ENCODE data around the gene RHOBTB1. TPM values are rescaled to one million over a fixed set of nuclear protein-coding genes. Genes with fewer than 3 reads are reported as not detected.

Gene RHOBTB1, protein sequence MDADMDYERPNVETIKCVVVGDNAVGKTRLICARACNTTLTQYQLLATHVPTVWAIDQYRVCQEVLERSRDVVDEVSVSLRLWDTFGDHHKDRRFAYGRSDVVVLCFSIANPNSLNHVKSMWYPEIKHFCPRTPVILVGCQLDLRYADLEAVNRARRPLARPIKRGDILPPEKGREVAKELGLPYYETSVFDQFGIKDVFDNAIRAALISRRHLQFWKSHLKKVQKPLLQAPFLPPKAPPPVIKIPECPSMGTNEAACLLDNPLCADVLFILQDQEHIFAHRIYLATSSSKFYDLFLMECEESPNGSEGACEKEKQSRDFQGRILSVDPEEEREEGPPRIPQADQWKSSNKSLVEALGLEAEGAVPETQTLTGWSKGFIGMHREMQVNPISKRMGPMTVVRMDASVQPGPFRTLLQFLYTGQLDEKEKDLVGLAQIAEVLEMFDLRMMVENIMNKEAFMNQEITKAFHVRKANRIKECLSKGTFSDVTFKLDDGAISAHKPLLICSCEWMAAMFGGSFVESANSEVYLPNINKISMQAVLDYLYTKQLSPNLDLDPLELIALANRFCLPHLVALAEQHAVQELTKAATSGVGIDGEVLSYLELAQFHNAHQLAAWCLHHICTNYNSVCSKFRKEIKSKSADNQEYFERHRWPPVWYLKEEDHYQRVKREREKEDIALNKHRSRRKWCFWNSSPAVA
- polyA plus RNA-seq = under 1 TPM in 2 of 3 donors, not detected in 1; 0.04 to 0.64 TPM

DNA sequence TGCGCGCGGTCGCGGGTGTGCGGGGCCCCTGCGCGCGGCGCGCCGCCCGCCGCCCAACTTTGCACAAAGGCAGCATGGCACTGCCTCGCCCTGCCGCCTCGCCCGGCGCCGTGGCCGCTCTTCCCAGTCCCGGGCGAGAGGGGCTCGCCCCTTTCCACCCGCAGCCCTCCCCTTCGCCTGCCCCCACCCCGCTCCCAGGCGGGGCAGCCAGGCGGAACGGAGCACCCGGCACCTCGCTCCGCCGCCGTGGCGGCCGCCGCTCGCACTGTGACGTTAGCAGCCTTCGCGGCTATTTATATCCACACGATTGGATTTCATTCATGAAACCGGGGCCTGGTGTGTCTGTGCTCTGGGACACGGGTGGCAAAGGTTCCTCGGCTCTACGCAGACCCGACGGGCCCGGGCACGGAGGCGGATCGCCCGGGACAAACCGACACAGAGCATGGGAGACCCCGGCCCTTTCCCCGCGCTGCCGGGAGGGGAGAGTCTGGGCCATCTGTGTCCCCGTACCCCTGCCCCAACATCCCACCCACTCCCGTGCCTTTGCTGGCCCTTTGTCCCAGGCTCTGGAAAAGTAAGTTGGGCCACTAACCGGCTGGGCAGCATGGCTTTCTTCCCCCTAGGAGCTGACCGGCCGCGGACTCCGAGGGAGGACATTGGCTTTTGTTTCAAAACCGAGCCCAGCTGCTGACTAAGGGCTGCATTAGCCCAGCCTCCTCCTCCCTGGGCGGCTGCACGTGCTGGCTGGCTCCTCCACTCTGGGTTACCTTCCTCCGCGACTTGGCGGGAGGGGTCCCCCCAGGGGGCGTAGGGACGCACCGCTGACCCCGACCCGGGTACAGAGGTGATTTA is at the start of gene RHOBTB1:
Gene RHOBTB1, minus strand, starts transcription at position 128 of the 852 bp plus-strand sequence. CDS start 32,643 bp downstream, outside the sequence.
- no peaks in the 10 kb centered on the region for H3K36me3 Mint-ChIP-seq
- no peaks in the 10 kb centered on the region for H3K9me3 Mint-ChIP-seq
- H3K27ac Mint-ChIP-seq = peak within 1 kb of the TSS in 2 of 6 donors; percentile 15 to 38
- peak within 1 kb of the TSS; percentile 72 to 86 (median 73) for H3K4me3 Mint-ChIP-seq
- peaks cover 13 to 20% of the 10 kb centered on the region in 2 donors for H3K4me1 Mint-ChIP-seq
- peak; percentile 36 to 49 (median 39) for DNase-seq
- H3K27me3 Mint-ChIP-seq (ENCODE audit: low read depth in 3 of 3) = peaks cover 7 to 14% (median 12%) of the 10 kb centered on the region in 3 donors

DNA sequence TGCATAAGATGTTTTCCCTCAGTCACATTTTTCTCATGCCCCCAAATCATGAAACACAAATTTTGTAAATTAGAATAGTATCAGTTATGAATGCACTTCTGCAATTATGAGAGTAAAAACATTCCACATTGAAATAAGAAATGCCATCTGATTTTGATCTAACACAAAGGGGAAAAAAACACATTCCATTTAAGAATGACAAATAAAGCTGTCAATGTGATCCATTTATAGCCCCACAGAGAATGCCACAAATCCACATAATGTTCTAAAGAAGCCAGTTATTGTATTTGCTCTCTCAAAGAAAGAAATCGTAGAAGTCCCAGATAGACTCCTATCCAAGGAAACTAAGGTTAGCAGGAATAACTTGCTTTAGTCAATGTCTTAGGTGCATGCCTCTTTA is 48.7 kb upstream of the RHOBTB1 start:
- no peaks in the 10 kb centered on the region for H3K36me3 Mint-ChIP-seq
- peaks cover 0 to 2% (median 0%) of the 10 kb centered on the region in 3 donors for H3K27me3 Mint-ChIP-seq (ENCODE audit: low read depth in 3 of 3)
- no peaks in the 10 kb centered on the region for H3K4me1 Mint-ChIP-seq
- no peak for DNase-seq
- H3K9me3 Mint-ChIP-seq = peaks cover 0 to 2% (median 0%) of the 10 kb centered on the region in 6 donors
- H3K4me3 Mint-ChIP-seq = no peak overlapping the region
- H3K27ac Mint-ChIP-seq = no peak overlapping the region

DNA sequence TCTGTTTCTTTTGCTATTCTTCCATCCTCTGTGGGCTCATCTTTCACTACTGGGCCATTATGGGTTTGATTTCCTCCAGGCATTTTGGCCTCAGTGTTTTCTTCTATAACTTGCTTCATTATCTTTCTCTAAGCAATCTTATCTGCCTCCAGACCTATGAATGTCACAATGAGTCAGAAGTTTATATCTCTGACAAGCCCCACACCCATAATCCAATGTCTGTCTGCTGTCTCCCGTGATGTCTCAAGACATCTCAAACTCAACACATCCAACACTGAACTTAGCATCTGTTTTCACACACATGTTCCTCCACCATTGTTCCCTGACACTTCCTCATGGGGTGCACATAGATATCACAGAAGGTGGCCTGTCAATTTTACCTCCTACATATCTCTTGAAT is 46.7 kb upstream of the RHOBTB1 start:
- Mint-ChIP-seq H3K27ac (no peak overlapping the region), H3K36me3 (no peaks in the 10 kb centered on the region), H3K9me3 (peaks cover 0 to 2% (median 0%) of the 10 kb centered on the region in 6 donors), H3K27me3 (ENCODE audit: low read depth in 3 of 3) (peaks cover 0 to 4% (median 0%) of the 10 kb centered on the region in 3 donors), H3K4me1 (no peaks in the 10 kb centered on the region), H3K4me3 (no peak overlapping the region)
- no peak for DNase-seq

DNA sequence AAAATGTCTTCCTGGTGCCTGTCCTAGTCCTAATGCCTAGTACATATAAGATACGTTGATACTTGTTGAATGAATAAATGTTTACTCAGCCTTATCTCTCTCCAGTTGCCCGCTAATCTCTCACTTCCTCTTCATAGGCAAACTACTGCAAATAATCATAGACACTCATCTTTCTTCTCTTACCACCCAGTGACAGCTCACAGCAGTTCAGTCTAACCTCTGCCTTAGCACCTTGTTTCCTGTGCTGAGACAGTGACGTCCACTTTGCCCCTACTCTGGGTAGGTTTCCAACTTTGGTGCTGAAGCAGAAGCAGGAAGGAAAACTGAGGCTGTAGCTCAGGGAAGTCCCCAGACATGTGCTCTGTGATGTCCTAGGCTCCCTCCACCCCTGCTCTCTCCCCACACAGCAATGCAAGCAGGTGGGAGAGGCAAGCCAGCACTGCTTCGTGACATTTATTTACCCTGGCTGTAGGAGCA is 45.5 kb upstream of the RHOBTB1 start:
- H3K27me3 Mint-ChIP-seq (ENCODE audit: low read depth in 3 of 3) = peaks cover 0 to 4% (median 0%) of the 10 kb centered on the region in 3 donors
- H3K27ac Mint-ChIP-seq = no peak overlapping the region
- no peaks in the 10 kb centered on the region for H3K4me1 Mint-ChIP-seq
- no peak for DNase-seq
- peaks cover 0 to 2% (median 0%) of the 10 kb centered on the region in 6 donors for H3K9me3 Mint-ChIP-seq
- H3K4me3 Mint-ChIP-seq = no peak overlapping the region
- no peaks in the 10 kb centered on the region for H3K36me3 Mint-ChIP-seq

DNA sequence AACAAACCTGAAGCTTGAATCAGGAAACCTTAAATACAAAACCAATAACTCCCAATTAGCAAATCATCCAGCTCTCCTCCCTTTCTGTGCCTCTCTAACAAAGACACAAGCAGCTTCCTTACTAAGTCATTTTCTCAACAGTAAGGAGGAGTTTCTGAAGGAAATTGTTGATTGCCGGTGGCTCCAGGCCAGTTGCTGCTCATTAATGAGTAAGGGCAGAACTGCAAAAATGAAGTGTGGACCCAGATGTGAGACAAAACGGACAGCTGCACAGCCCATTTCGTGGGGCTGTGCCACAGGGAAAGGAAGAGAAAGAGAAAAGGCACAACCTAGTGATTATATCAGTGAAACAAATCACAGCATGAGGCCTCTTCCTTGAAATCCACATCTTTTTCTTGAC is 42.8 kb upstream of the RHOBTB1 start:
- Mint-ChIP-seq H3K4me3 (no peak overlapping the region), H3K27ac (no peak overlapping the region), H3K4me1 (no peaks in the 10 kb centered on the region), H3K9me3 (peaks cover 0 to under 1% (median 0%) of the 10 kb centered on the region in 6 donors), H3K27me3 (ENCODE audit: low read depth in 3 of 3) (peaks cover 0 to 4% (median 0%) of the 10 kb centered on the region in 3 donors), H3K36me3 (no peaks in the 10 kb centered on the region)
- no peak for DNase-seq

DNA sequence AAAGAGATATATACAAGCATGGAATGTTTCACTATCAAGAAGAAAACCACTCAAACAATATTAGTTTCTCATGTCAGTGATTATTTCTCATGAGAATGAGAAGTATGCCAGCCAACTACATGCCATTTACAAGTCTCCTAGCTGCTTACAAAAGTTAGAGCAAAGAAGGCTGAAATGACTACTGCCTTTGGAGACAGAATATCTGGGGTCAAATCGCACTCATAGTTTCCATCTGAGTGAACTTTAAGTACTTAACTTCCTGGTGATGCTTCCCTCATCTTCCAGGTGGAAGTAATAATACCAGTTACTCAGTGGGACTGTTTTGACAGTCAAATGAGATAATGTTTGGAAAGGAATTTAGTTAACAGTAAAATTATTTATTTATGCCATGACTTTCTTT is 42.0 kb upstream of the RHOBTB1 start:
- no peaks in the 10 kb centered on the region for H3K36me3 Mint-ChIP-seq
- H3K27me3 Mint-ChIP-seq (ENCODE audit: low read depth in 3 of 3) = peaks cover 0 to 4% (median 0%) of the 10 kb centered on the region in 3 donors
- H3K4me3 Mint-ChIP-seq = no peak overlapping the region
- H3K4me1 Mint-ChIP-seq = no peaks in the 10 kb centered on the region
- DNase-seq = no peak
- no peak overlapping the region for H3K27ac Mint-ChIP-seq
- no peaks in the 10 kb centered on the region for H3K9me3 Mint-ChIP-seq

DNA sequence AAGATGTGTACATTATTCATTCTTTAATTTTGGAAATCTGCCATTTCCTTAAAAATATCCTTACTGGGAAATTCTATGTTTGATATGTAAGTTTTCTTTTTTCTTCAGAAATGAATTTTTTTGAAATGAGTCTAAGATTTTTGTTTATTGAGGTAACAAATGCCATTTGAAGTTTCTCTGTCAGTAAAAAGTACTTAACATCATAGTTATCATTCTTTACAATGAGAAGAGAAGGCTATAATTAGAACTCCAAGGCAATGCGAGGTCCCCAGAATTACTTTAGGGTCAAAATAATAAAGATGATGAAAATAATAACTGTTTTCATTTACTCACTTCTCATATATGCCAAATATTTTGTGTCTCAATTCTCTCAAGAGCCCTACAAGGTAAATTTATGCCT is 37.0 kb upstream of the RHOBTB1 start:
- no peak overlapping the region for H3K27ac Mint-ChIP-seq
- no peaks in the 10 kb centered on the region for H3K36me3 Mint-ChIP-seq
- peaks cover 0 to 4% (median 0%) of the 10 kb centered on the region in 6 donors for H3K9me3 Mint-ChIP-seq
- no peaks in the 10 kb centered on the region for H3K27me3 Mint-ChIP-seq (ENCODE audit: low read depth in 3 of 3)
- H3K4me1 Mint-ChIP-seq = no peaks in the 10 kb centered on the region
- DNase-seq = no peak
- H3K4me3 Mint-ChIP-seq = no peak overlapping the region

DNA sequence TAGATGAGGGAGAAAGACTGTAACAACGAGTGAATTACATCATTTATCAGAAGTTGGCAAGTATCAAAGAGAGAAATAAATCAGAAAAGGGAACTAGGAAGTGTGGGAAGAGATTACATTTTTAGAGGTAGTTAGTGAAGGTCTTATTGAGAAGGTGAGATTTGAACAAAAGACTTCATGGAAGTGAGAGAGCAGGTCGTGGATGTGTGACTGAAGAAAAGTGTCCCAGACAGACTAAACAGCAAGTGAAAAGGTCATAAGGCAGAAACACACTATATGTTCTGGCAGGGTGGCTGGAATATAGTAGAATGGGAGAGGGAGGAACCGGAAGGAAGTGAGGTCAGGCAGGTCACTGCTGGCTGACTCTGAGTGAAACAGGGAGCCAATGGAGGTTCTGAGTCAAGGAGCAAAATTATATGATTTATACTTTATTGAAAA is 35.7 kb upstream of the RHOBTB1 start:
- Mint-ChIP-seq H3K4me3 (no peak overlapping the region), H3K27me3 (ENCODE audit: low read depth in 3 of 3) (peaks cover 0 to 2% (median 0%) of the 10 kb centered on the region in 3 donors)

DNA sequence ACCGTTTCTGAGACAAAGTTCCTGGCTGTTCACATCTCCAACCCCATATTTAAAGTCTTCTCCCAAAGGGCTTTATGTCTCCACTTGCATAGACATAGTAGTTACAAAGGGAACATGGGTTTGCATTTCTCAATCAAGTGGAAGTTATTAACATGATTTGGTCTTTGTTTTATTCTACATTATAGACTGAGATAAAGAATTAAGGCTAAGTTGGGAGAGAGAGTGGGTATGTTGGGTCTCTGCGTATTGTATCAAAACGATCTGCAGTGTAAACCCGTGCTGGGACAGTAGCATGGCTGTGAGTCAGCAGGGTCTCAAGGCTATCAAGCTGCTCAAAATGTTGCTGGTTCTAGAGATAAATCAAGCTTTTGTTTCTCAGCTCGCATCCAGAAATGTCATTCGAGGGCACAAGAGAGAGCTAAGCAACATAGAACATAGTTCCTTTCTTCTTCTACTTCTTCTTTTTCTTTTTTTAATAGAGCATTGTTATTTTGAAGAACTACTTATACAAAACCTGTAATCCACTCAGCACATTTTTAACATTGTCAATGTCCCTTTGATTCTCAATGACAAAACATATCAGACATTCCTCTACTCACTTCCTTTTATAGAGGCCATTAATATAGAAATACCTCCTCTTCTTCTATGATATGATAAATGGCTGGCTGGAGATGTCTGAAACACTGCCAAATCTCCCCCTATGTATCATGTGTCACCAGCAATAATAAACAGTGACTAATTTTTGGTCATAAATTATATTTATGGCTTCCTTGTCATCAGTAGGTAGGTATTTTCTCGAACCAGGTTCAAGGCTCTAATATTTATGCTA is 34.5 kb upstream of the RHOBTB1 start:
- peaks cover 0 to 4% (median 0%) of the 10 kb centered on the region in 6 donors for H3K9me3 Mint-ChIP-seq
- no peaks in the 10 kb centered on the region for H3K4me1 Mint-ChIP-seq
- no peaks in the 10 kb centered on the region for H3K36me3 Mint-ChIP-seq
- no peak overlapping the region for H3K4me3 Mint-ChIP-seq
- no peak for DNase-seq
- H3K27ac Mint-ChIP-seq = no peak overlapping the region
- peaks cover 0 to 2% (median 2%) of the 10 kb centered on the region in 3 donors for H3K27me3 Mint-ChIP-seq (ENCODE audit: low read depth in 3 of 3)

More for the DNA sequence above, 35.7 kb upstream of the RHOBTB1 start:
- no peak for DNase-seq
- no peaks in the 10 kb centered on the region for H3K36me3 Mint-ChIP-seq
- no peaks in the 10 kb centered on the region for H3K4me1 Mint-ChIP-seq
- peaks cover 0 to 4% (median 0%) of the 10 kb centered on the region in 6 donors for H3K9me3 Mint-ChIP-seq
- H3K27ac Mint-ChIP-seq = no peak overlapping the region

DNA sequence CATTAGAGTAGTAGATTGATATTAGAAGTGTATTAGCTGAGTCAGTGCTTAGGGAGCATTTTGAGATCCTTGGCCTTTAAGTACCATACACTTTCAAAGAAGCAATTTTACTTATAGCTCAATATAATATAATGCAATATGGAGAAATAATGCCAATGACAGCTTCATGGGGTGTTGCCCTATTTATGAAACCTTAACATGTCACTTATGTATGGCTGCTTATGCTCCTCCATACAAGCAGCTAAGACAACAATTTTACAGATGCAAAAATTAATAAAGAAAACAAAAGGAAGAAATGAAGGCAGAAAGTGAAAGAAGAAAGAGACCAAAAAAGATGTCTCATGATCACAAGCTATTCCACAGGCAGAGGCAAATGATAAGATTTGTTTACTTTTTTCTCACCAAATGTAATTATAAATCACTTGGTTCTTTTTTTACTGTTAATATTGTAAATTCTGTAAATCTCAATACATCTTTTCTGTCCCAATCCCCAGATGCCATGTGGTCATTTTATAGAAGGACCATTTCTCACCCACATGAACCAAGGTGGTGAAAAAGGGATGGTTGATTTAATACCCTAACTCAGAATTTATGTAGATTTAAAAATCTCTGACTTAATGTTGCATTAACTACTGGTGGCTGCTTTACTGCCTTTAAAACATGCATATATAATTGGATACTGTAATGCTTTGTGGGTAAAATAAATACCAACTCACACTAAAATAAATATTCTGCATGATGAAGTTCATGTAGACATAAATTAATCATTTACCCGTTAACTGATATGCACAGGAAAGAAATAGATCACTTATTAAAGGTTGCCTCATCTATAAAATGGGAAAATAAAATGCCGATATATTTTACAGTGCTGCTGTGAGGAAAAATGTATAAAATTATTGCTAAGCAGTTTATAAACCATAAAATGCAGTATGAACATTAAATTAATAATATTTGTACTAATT is 33.5 kb upstream of the RHOBTB1 start:
- no peaks in the 10 kb centered on the region for H3K36me3 Mint-ChIP-seq
- H3K4me1 Mint-ChIP-seq = no peaks in the 10 kb centered on the region
- no peak overlapping the region for H3K27ac Mint-ChIP-seq
- H3K4me3 Mint-ChIP-seq = no peak overlapping the region
- no peak for DNase-seq
- peaks cover 0 to 4% (median 0%) of the 10 kb centered on the region in 6 donors for H3K9me3 Mint-ChIP-seq
- H3K27me3 Mint-ChIP-seq (ENCODE audit: low read depth in 3 of 3) = peaks cover 0 to 2% (median 2%) of the 10 kb centered on the region in 3 donors

DNA sequence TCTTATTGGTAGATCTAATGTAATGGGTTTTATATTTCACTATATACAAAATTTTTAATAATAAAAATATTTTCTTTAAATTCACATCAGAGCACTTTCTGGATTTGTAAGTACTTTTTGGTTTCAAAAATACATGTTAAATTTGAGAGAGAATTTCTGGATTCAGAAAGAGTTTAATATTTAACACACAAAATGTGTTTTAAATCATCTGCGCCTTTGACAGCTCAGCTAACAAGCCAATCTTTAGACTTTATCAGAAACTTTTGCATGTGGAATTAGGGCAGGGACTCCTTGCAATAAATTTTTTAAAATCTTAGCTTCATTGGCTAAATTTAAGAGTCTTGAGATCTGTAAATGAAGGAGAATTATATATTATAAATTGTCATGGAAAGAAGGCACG is 32.7 kb upstream of the RHOBTB1 start:
- no peak for DNase-seq
- peaks cover 0 to 4% (median 2%) of the 10 kb centered on the region in 3 donors for H3K27me3 Mint-ChIP-seq (ENCODE audit: low read depth in 3 of 3)
- H3K4me3 Mint-ChIP-seq = no peak overlapping the region
- H3K27ac Mint-ChIP-seq = no peak overlapping the region
- no peaks in the 10 kb centered on the region for H3K4me1 Mint-ChIP-seq
- no peaks in the 10 kb centered on the region for H3K36me3 Mint-ChIP-seq
- peaks cover 0 to 4% (median 0%) of the 10 kb centered on the region in 6 donors for H3K9me3 Mint-ChIP-seq

DNA sequence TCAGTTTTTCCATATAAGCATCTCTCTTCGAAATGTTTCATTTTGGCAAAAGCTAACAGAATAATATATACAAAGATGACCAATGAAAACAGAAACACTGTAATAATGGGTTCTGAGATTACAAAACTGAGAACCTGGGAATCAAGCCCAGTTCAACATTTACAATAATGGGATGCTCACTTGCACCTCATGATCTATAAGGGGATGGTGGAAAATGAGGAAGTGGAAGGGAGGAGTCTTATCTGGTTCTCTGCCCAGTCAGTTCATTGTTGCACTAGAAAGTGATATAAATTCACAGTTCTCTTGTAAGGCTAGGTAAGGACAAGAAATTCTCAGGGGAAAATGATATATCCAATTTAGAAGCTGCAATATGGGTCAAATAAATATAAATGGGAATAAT is 31.7 kb upstream of the RHOBTB1 start:
- no peak for DNase-seq
- Mint-ChIP-seq H3K4me1 (no peaks in the 10 kb centered on the region), H3K4me3 (no peak overlapping the region), H3K27me3 (ENCODE audit: low read depth in 3 of 3) (peaks cover 0 to 6% (median 2%) of the 10 kb centered on the region in 3 donors), H3K36me3 (no peaks in the 10 kb centered on the region), H3K9me3 (peaks cover 0 to 4% (median 0%) of the 10 kb centered on the region in 6 donors), H3K27ac (no peak overlapping the region)
